Measurements from ENCODE around the gene GRIN2A. TPM values are rescaled to one million over a fixed set of nuclear protein-coding genes. Genes with fewer than 3 reads are reported as not detected.

GRIN2A gene
- total and polyA plus RNA-seq, 8 donors, result 0.03 to 0.96 (median 0.26) TPM

GRCh38 chr16:10169904-10170410 is 12.3 kb downstream of the GRIN2A start:
- Histone ChIP-seq H3K27ac (no peak overlapping the region), H3K9me3 (no peaks in the 10 kb centered on the region), H3K27me3 (no peaks in the 10 kb centered on the region), H3K4me1 (no peaks in the 10 kb centered on the region), H3K4me3 (no peak overlapping the region), H3K36me3 (no peaks in the 10 kb centered on the region)
- TF ChIP-seq CTCF (IDR thresholded peaks at IDR 0.05), result no peak
- intact Hi-C loops (cut with DNase I), result no loop called here
- DNase-seq (no peak), ATAC-seq (no peak)

- intact Hi-C loops (cut with DNase I), result no loop called here
- no peaks in the 10 kb centered on the region for H3K36me3 ChIP-seq
- no peak for DNase-seq
- H3K4me3 ChIP-seq, result no peak overlapping the region
- ATAC-seq, result no peak
- no peaks in the 10 kb centered on the region for H3K9me3 ChIP-seq
- H3K27me3 ChIP-seq, result no peaks in the 10 kb centered on the region
- no peak overlapping the region for H3K27ac ChIP-seq
- no peaks in the 10 kb centered on the region for H3K4me1 ChIP-seq
- no peak for TF ChIP-seq CTCF (IDR thresholded peaks at IDR 0.05)
Observed at GRCh38 chr16:10169031-10169430, 13.2 kb downstream of the GRIN2A start.

- no peak for TF ChIP-seq CTCF (IDR thresholded peaks at IDR 0.05)
- H3K4me1 ChIP-seq, result no peaks in the 10 kb centered on the region
- no peaks in the 10 kb centered on the region for H3K9me3 ChIP-seq
- no peak overlapping the region for H3K27ac ChIP-seq
- H3K36me3 ChIP-seq, result no peaks in the 10 kb centered on the region
- H3K27me3 ChIP-seq, result no peaks in the 10 kb centered on the region
- ATAC-seq, result peak; percentile 90
- no peak overlapping the region for H3K4me3 ChIP-seq
- intact Hi-C loops (cut with DNase I), result no loop called here
- DNase-seq, result no peak
Observed at GRCh38 chr16:10168258-10168657, 14.0 kb downstream of the GRIN2A start.

GRCh38 chr16:10165643-10166042 is 16.6 kb downstream of the GRIN2A start:
- no peak for DNase-seq
- Histone ChIP-seq H3K4me1 (no peaks in the 10 kb centered on the region), H3K36me3 (no peaks in the 10 kb centered on the region), H3K27me3 (no peaks in the 10 kb centered on the region), H3K27ac (no peak overlapping the region), H3K4me3 (no peak overlapping the region), H3K9me3 (no peaks in the 10 kb centered on the region)
- TF ChIP-seq CTCF (IDR thresholded peaks at IDR 0.05), result no peak
- intact Hi-C loops (cut with DNase I), result no loop called here
- ATAC-seq, result no peak

GRCh38 chr16:10162981-10163380 is 19.2 kb downstream of the GRIN2A start:
- Histone ChIP-seq H3K9me3 (no peaks in the 10 kb centered on the region), H3K4me3 (no peak overlapping the region), H3K27me3 (no peaks in the 10 kb centered on the region), H3K27ac (no peak overlapping the region), H3K4me1 (no peaks in the 10 kb centered on the region), H3K36me3 (no peaks in the 10 kb centered on the region)
- TF ChIP-seq CTCF (IDR thresholded peaks at IDR 0.05), result no peak
- intact Hi-C loops (cut with DNase I), result no loop called here
- DNase-seq (no peak), ATAC-seq (no peak)

Measured in left lung (tissue), 10 donors.